RPMI7951 (cell line): ENCODE data around the gene CLRN3. TPM values are rescaled to one million over a fixed set of nuclear protein-coding genes. Genes with fewer than 3 reads are reported as not detected.
A peak's percentile ranks its signal among the peaks of the same experiment; 100 is the strongest.

Experiments used
- DNase-seq: peaks from one replicate; pipeline ENCODE4 v3.0.0-alpha.2; 2012; ENCODE audit warnings: low read depth
- total RNA-seq: library from RNA; depleted of rRNA; stranded (reverse); fragments of >200 nt; shearing (Covaris generic); gene quantifications from 2 replicates; pipeline ENCODE4 v1.2.3, GENCODE V29; 2014

Gene CLRN3
- total RNA-seq, 1 experiment from 2014 or later, result not detected

DNA sequence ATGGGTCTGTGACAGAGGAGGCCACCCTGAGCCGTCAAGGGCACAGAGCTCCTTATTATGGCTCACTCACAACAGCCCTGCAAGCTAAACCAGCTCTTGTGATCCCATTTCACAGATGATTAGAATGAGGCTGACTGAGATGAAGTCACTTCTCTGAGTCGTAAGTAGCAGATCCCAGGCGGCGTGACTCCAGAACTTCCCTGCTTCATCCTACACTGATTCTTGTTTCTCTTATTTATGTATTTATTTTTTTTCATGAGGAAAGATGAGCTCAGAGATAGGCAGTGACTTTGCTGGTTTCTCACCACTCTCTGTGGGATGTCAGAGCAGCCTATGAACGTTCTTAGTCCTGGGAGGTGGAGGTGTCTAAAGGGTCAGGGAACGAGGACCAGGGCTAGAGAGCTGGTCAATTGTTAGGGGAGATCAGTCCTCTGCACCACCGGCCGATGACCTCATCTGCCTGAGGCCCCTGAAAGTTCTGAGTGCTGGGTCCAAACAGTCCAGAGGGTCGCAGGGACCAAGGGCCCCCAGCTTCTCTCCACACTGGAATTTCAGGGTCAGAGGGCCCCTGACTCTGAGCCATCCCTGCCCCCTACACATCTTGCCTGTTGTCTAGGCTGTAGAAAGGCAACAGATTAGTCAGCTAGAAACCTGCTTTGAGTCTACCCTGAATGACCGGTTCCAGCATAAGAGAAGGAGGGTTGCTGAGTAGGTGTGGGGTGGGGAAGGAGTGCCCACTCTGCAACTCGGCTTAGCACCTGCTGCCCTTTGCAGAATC is 17.9 kb downstream of the CLRN3 start:
- no peak for DNase-seq

DNA sequence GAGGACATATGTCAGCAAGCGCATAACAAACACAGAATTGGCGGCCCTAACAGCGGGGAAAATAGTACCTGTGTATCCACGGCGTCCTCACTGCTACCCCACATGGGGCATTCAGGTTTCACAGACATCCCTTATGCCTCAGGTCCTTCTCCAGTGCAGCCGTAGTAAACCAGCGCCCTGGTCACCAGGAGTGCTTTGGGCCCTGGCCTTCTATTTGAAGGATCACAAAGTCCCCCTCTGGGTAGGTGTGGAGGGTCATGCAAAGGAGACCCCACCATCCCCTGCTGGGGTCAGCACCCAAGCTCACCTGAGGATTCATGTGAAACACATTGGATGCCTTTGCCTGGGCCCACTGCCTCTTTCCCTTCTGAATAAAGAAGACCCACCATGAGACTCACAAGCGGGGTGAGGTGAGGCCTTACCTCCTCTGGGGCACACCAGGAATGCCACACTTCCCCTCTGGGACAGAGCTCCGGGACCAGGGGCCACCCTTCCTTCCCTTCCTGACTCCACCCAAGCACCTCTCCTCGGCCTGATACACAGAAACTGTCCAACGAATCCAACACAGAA is 18.8 kb downstream of the CLRN3 start:
- DNase-seq, result no peak

GRCh38 chr10:127872871-127873600 is 19.7 kb downstream of the CLRN3 start:
- peak; percentile 38 for DNase-seq

DNA sequence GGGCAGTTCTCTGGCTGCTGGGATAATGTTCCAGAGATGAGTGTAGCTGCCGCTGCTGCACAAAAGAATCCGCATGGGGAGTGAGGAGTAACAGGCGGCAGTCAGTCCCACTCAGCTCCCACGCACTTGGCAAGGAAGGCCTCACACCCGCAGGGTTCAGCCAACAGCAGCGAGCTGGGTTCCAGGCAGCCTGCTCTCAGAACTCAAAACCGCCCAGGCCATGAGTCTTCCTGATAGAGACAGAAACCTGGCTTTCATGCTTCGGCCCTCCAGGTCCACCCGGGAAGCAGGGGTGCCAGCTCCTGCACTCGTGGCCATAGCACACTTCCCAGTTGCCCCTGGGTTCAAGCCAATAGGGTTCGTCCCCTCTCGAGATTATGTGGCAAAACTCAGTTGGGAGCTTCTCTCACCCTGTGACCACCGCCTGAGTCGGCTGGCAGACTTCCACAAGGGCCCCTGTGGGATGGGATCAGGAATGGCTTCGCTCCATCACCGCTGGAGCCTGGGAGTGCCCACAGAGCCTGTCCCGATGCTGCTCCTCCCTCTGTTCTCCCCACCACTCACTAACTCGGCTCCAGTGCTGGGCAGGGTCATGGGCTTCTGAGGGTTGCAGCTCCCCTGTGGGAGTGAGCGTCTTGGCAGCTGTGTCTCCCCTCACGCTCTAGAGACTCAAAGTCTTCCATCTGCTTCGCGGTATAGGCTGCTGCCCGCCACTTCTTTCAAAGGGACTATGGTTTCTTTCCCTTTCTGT is 20.6 kb downstream of the CLRN3 start:
- DNase-seq, result peak; percentile 59

- no peak for DNase-seq
Observed at GRCh38 chr10:127871631-127872010, 21.1 kb downstream of the CLRN3 start.

- no peak for DNase-seq
Observed at GRCh38 chr10:127869329-127869728, 23.4 kb downstream of the CLRN3 start.

DNA sequence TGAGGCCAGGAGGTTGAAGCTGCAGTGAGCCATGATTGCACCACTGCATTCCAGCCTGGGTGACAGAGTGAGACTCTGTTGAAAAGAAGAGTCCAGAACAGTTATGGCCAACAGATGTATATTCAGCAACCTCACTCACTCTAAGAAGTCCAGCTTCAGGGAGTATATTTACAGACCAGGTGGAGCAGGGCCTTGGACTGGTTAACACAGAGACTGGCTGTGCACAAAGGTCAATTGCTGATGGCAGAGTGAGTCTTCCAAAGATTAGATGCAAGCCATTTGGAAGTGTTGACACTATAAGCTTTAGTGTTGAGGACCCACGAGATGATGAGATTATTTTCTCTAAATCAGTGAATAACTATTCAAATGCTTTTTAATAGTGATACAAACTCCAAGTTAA is 24.9 kb downstream of the CLRN3 start:
- no peak for DNase-seq

GRCh38 chr10:127866276-127867013 is 26.3 kb downstream of the CLRN3 start:
- peak; percentile 56 for DNase-seq

DNA sequence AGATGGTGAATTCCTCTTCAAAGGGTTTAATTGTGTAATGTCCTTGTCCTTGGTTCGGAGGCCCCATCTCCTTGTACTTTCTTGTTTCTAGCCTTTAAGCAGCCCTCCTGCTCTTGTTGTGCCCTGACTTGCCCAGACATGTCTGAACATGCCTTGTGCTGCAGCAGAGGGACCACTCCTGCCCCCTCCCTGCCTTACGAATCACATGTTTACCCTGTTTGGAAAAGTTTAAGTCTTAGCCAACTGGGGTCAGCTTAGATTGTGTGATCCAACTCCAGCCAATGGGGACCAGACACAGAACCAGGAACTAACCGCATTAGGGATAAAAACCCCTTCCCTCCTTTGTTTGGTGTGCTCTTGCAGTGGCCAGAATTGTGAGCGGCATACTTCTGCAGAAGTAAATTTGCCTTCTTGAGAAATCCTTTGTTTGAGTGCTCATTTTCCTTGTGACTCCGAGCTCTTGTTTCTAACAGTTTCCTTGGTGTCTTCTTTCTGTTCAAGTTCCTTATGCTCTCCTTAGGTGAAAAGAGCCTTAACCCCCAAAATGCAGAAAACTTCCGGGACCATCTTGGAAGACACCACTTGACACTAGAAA is 29.4 kb downstream of the CLRN3 start:
- DNase-seq, result no peak

GRCh38 chr10:127860592-127860991 is 32.1 kb downstream of the CLRN3 start:
- no peak for DNase-seq

DNA sequence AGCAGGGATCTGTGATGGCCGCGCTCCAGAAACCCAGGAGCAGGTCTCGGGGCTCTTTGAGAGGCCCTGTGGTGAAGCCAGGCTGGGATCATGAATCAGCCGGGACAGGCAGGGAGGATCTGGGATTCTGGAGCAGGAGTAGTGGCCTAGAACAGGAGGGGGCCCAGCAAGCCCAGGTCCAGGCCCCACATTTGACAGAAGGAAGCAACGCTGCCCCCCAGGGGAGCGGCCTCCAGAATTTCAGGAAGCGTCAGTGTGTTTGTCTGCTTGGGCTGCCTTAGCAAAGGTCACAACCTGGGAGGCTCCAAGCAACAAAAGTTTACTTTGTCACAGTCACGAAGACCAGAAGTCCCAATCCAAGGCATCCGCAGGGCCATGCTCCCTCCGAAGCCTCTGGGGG is 36.8 kb downstream of the CLRN3 start:
- DNase-seq, result no peak

GRCh38 chr10:127855591-127855881 is 37.2 kb downstream of the CLRN3 start:
- no peak for DNase-seq

- no peak for DNase-seq
Observed at GRCh38 chr10:127854769-127855590, 37.8 kb downstream of the CLRN3 start.

- DNase-seq, result peak; percentile 48
Observed at GRCh38 chr10:127853868-127854768, 38.6 kb downstream of the CLRN3 start.

- no peak for DNase-seq
Observed at GRCh38 chr10:127852456-127852855, 40.3 kb downstream of the CLRN3 start.

DNA sequence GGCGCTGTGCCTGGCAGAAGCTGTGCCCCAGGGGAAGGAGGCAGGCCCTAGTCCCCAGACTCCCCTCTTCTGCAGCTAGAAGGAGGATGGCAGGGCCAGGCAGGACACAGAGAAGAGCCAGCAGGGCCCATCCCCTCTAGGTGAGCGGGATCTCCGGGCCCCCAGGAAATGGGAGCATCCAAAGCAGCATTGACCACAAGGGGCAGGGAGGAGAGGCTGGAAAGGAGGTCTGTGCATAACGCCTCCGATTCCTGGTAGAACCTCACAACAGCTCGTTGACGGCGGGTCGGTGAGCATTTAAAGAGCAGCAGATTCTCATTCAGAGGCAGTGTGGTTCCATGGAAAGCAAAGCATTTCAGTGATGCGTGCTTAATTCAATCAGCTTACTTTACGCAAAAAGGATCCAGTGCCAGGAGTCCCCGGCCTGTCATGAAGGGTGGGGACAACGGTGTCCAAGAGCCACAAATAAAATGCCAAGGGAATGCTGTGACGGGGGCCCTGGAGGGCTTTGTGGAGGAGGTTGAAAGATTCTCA is 41.0 kb downstream of the CLRN3 start:
- DNase-seq, result no peak

- DNase-seq, result no peak
Observed at GRCh38 chr10:127850944-127851343, 41.8 kb downstream of the CLRN3 start.

- no peak for DNase-seq
Observed at GRCh38 chr10:127849921-127850320, 42.8 kb downstream of the CLRN3 start.

DNA sequence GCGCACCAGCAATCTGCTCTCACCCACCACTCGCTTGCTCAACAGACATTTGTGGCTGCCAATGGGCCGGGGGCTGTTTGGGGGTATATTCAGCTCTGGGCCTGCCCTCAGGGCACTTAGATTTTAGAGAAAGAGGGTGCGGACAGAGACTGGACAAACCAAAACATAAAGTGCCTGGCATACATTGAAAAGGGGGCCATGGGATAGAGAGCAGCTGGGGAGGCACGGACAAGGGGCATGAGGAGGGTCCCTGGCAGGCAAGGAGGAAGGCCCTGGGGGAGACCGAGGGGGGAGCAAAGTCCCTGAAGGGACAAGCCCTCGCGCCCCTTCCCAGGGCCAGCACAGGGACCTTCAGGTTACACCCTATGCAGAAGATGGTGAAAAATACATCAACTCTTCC is 43.5 kb downstream of the CLRN3 start:
- no peak for DNase-seq
